ENCODE results near the gene MRI1.
A peak's percentile ranks its signal among the peaks of the same experiment; 100 is the strongest.

Gene MRI1

GRCh38 chr19:13794757-13795589 lies 30.7 kb downstream of the MRI1 start, which contains the start of gene ZSWIM4:
Gene ZSWIM4, plus strand, starts transcription at chr19:13795443. Its CDS starts 206 bp downstream, at chr19:13795649.
- no peak for TF ChIP-seq CTCF (IDR thresholded peaks at IDR 0.05; ENCODE audit: extremely low read depth, missing control alignments)
- peak; percentile 99 for DNase-seq (ENCODE audit: low spot score)

- peak; percentile 81 for DNase-seq (ENCODE audit: low spot score)
- no peak for TF ChIP-seq CTCF (IDR thresholded peaks at IDR 0.05; ENCODE audit: extremely low read depth, missing control alignments)
Observed at GRCh38 chr19:13795595-13796300, 31.4 kb downstream of the MRI1 start.

GRCh38 chr19:13796301-13797057 lies 32.2 kb downstream of the MRI1 start:
- TF ChIP-seq CTCF (IDR thresholded peaks at IDR 0.05; ENCODE audit: extremely low read depth, missing control alignments) = no peak
- peak; percentile 78 for DNase-seq (ENCODE audit: low spot score)

GRCh38 chr19:13797058-13797440 lies 32.7 kb downstream of the MRI1 start:
- no peak for TF ChIP-seq CTCF (IDR thresholded peaks at IDR 0.05; ENCODE audit: extremely low read depth, missing control alignments)
- no peak for DNase-seq (ENCODE audit: low spot score)

GRCh38 chr19:13797870-13798269 lies 33.5 kb downstream of the MRI1 start:
- TF ChIP-seq CTCF (IDR thresholded peaks at IDR 0.05; ENCODE audit: extremely low read depth, missing control alignments) = no peak
- no peak for DNase-seq (ENCODE audit: low spot score)

- TF ChIP-seq CTCF (IDR thresholded peaks at IDR 0.05; ENCODE audit: extremely low read depth, missing control alignments) = no peak
- DNase-seq (ENCODE audit: low spot score) = no peak
Observed at GRCh38 chr19:13799669-13800068, 35.3 kb downstream of the MRI1 start.
